Epithelial cell of proximal tubule (primary cell): ENCODE measurements around the gene CD82. TPM values are rescaled to one million over a fixed set of nuclear protein-coding genes. Genes with fewer than 3 reads are reported as not detected.
"Not testable (repeated sequence)": the region's sequence is repeated elsewhere in the genome, so short reads cannot be mapped to it uniquely, and the experiment has no call there.

Experiments used
- DNase-seq: peaks from one replicate; pipeline ENCODE4 v3.0.0-alpha.2; 2011; ENCODE audit warnings: low read depth
- H3K4me3 ChIP-seq: 2 replicates; pipeline ENCODE4 v1.5.1; 2011; ENCODE audit warnings: low read depth, mild to moderate bottlenecking, low read length
- total RNA-seq: library from RNA; depleted of rRNA; stranded (reverse); fragments of >200 nt; gene quantifications from 2 replicates; pipeline ENCODE4 v1.2.3, GENCODE V29; 2015
- TF ChIP-seq, protein P1 (sequence below): conservative IDR thresholded peaks from 2 replicates; pipeline ENCODE4 v1.5.1; 2012; ENCODE audit warnings: low read depth, mild to moderate bottlenecking, low read length

Gene CD82
- total RNA-seq, 1 donor from 2014 or later, result 14.2 TPM

DNA sequence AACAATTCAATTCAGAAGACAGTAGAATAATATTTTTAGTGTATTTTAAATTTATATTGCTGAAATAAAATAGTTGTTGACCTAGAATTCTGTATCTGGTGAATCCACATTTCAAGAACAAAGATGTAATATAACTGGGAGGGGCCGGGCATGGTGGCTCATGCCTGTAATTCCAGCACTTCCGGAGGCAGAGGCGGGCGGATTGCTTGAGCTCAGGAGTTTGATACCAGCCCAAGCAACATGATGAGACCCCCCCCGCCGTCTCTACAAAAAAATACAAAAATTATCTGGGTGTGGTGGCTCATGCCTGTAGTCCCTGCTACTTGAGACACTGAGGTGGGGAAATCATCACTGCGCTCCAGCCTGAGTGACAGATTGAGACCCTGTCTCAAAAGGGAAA, 72.6 kb downstream of the CD82 start:
- no peak for DNase-seq
- H3K4me3 ChIP-seq, result no peak overlapping the region
- TF ChIP-seq, protein P1, sequence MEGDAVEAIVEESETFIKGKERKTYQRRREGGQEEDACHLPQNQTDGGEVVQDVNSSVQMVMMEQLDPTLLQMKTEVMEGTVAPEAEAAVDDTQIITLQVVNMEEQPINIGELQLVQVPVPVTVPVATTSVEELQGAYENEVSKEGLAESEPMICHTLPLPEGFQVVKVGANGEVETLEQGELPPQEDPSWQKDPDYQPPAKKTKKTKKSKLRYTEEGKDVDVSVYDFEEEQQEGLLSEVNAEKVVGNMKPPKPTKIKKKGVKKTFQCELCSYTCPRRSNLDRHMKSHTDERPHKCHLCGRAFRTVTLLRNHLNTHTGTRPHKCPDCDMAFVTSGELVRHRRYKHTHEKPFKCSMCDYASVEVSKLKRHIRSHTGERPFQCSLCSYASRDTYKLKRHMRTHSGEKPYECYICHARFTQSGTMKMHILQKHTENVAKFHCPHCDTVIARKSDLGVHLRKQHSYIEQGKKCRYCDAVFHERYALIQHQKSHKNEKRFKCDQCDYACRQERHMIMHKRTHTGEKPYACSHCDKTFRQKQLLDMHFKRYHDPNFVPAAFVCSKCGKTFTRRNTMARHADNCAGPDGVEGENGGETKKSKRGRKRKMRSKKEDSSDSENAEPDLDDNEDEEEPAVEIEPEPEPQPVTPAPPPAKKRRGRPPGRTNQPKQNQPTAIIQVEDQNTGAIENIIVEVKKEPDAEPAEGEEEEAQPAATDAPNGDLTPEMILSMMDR, result no peak

DNA sequence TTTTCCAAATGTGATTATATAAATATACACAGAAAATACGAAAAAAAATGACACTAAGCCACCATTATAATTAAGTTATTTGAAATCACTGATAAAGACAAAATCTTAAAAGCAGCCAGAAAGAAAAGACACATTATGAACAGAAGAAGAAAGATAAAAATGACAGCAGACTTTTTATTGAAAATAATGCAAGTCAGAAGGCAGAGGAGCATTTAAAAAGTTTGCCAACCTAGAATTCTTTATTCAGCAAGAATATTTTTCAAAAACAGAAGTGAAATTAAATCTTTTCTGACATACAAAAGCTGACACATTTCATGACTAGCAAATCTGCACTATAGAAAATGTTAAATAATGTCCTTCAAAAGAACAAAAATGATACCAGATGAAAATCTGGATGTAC, 77.8 kb downstream of the CD82 start:
- no peak for DNase-seq
- no peak overlapping the region for H3K4me3 ChIP-seq
- TF ChIP-seq, protein P1, result no peak

DNA sequence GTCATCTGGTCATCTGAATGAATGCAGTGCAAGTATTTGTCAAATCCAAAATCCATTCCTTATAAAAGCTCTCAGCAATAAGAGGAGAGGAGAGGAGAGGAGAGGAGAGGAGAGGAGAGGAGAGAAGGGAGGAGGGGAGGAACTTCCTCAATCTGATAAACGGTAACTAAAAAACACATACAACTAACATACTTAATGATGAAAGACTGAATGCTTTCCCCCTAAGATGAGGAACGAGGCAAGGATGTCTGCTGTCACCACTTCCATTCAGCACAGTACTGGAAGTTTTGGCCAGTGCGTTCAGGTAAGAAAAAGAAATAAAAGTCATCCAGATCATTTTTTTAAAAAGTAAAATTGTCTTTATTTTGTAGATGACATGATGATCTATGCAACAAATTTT, 80.4 kb downstream of the CD82 start:
- no peak overlapping the region for H3K4me3 ChIP-seq
- TF ChIP-seq, protein P1, result no peak
- DNase-seq, result no peak

DNA sequence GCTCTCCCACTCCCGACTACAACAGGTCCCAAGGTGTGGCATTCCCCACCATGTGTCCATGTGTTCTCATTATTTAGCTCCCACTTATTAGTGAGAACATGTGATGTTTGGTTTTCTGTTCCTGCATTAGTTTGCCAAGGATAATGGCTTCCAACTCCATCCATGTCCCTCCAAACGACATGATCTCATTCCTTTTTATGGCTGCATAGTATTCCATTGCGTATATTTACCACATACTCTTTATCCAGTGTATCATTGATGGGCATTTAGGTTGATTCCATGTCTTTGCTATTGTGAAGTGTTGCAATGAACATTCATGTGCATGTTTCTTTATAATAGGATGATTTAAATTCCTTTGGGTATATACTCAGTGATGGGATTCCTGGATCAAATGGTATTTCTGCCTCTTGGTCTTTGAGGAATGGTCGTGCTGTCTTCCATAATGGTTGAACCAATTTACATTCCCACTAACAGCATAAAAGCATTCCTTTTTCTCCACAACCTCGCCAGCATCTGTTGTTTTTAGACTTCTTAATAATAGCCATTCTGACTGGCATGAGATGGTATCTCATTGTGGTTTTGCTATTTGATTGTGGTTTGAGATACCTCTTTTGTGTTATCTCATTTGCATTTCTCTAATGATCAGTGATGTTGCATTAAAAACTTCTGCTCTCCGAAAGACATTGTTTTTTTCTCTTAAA, 81.9 kb downstream of the CD82 start:
- not testable (repeated sequence) for DNase-seq, H3K4me3 ChIP-seq

DNA sequence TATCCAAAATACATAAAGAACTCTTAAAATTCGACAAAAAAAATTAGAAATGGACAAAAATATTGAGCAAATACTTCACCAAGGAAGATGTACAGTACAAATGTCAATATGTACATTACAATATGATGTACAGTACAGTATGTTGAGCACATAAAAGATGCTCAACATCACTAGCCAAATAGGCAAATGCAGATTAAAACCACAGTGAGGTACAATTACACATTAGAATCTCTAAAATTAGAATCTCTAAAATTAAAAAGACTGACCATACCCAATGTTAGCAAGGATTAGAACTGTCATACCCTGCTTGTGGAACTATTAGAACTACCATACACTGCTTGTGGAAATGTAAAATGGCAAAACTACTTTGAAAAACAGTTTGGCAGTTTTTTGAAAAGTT, 82.6 kb downstream of the CD82 start:
- no peak for DNase-seq
- no peak overlapping the region for H3K4me3 ChIP-seq
- TF ChIP-seq, protein P1, result no peak

DNA sequence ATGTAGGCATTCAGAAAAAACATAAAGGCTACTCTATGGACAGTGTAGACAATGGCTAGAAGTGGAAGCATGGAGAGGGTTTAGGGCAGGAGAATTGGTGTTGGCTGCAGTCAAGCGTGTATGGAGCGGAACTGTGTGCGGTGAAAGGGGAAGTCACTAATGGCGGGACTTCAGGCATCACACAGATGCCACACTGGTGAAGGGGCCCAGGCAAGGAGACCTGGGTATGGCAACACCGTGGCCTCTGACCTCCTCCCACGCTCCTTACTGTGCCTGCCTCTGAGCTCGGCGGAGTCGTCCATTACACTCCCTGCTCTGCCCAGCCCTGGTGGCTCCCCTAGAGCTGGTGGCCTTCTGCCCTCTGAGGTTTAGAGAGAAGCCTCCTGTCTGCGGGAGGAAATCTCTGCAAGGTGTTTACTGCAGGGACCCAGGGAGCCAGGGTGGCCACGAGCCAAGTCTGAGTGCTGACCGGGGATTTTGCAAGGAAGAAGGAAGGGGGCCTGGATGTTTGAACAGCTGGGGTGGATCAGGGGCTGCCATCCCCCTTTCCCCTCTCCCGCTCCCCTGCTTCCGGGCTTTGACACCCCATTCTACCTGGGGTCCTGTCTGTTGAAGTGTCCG, 86.2 kb downstream of the CD82 start:
- TF ChIP-seq, protein P1, result no peak
- H3K4me3 ChIP-seq, result no peak overlapping the region
- no peak for DNase-seq

DNA sequence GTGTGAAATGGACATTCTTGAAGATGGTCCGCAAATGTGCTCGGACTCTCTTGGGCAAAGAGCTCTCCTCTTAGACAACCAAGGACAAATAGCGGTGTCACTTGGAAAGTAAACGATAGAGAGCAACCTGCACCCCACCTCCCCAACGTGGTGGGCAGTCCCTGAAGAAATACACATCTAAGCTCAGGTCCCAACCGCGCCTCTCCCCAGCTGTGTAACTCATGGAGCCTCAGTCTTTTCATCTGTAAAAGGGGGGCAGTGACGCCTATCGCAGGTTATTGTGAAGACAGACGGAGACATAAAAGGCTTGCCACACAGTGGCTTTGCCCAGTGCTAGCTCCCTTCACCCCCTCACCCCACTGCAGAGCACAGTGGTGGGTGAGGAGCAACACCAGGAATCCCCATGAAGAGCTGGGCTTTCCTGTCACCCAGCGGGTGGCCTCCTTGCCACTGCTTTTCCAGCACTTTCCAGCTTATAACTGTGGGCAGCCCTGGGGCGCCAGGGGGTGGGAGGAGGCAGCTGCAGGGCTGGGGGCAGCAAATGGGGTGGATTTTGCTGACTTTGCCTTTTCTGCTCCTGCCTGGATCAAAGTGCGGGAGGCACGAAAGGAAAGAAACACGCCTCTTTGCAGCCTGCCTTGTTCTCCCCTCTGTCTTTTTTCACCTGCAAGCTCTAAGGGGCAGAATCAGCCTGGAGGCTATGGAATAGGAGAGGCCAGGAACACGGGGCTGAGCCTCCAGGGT, 87.6 kb downstream of the CD82 start:
- DNase-seq, result no peak
- no peak overlapping the region for H3K4me3 ChIP-seq
- TF ChIP-seq, protein P1, result no peak
